ENCODE results near the gene FOXP1. TPM values are rescaled to one million over a fixed set of nuclear protein-coding genes. Genes with fewer than 3 reads are reported as not detected.

Gene FOXP1
- total RNA-seq, 1 donor from 2014 or later: 128 TPM

DNA sequence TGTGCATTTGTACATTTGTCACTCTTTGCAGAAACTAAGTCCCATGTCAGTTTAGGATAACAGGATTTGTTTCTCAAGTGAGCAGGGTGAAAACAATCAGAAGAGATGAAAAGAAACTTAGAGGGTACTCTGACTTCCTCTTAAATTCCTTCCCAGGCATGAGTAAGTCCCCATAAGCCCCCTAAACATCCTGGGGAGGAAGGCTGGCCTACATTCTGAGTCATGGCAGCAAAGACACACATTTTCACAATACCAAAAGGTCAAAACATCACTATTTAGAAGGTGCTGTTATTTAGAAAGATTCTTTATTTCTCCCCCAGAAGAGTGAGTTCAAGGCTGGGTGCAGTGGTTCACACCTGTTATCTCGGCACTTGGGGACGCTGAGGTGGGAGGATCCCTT lies 7.6 kb upstream of the FOXP1 start:
- Histone ChIP-seq H3K4me3 (no peak overlapping the region), H3K27me3 (no peaks in the 10 kb centered on the region), H3K9me3 (no peaks in the 10 kb centered on the region), H3K36me3 (no peaks in the 10 kb centered on the region), H3K27ac (no peak overlapping the region), H3K4me1 (peaks cover 4% of the 10 kb centered on the region)
- no peak for DNase-seq (ENCODE audit: extremely low spot score in 2 of 2)
- intact Hi-C loops (cut with DNase I): no loop called here
- TF ChIP-seq POLR2A (IDR thresholded peaks at IDR 0.05): no peak
- no peak for TF ChIP-seq CTCF (IDR thresholded peaks at IDR 0.05)
- TF ChIP-seq POLR2AphosphoS5 (IDR thresholded peaks at IDR 0.05; ENCODE audit: insufficient read depth in 1 of 2, low read depth in 1 of 2): no peak

DNA sequence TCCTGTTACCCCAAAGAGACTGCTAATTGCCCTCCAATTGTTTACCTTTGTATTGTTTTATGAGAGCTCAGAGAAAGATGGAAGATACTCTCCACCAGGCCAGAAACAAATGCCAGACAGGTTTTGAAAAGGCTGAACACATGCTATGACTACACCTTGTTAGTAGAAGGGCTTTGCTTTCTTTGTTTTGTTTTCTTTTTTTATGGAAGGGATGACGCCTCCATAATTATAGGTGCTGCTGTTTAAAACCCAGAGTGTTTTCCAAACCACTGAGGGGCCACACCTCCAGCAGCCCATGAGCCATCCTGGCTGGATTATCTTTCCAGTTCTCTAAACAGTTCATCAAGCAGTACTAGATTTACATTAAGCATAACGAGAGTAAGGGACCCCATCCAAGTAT lies 5.6 kb upstream of the FOXP1 start:
- intact Hi-C loops (cut with DNase I): no loop called here
- H3K9me3 ChIP-seq: no peaks in the 10 kb centered on the region
- DNase-seq (ENCODE audit: extremely low spot score in 2 of 2): no peak
- H3K4me3 ChIP-seq: no peak overlapping the region
- H3K4me1 ChIP-seq: peaks cover 15% of the 10 kb centered on the region
- TF ChIP-seq POLR2AphosphoS5 (IDR thresholded peaks at IDR 0.05; ENCODE audit: insufficient read depth in 1 of 2, low read depth in 1 of 2) (no peak), CTCF (IDR thresholded peaks at IDR 0.05) (no peak), POLR2A (IDR thresholded peaks at IDR 0.05) (no peak)
- no peaks in the 10 kb centered on the region for H3K36me3 ChIP-seq
- no peak overlapping the region for H3K27ac ChIP-seq
- no peaks in the 10 kb centered on the region for H3K27me3 ChIP-seq

DNA sequence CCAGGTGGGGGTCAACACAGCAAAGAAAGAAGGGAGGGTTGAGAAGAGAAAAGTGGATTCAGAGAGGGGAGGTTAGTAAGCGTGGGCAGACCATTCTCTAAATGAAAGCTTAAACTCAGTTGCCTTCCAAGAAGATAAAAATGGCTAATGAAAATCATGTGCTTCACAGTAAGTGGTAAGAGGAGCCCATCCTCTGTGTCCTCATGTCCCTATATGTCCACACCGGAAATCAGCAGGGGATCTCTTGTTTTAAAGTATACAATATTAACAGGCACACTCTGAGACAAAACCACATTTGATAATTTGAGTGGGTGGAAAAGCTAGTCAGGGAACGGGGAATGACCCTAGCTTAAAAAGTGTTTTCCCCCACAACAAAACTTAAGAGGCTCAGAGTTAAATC lies 4.4 kb upstream of the FOXP1 start:
- Histone ChIP-seq H3K27ac (no peak overlapping the region), H3K4me3 (no peak overlapping the region), H3K36me3 (no peaks in the 10 kb centered on the region), H3K9me3 (no peaks in the 10 kb centered on the region), H3K27me3 (no peaks in the 10 kb centered on the region), H3K4me1 (peaks cover 15% of the 10 kb centered on the region)
- no peak for TF ChIP-seq POLR2AphosphoS5 (IDR thresholded peaks at IDR 0.05; ENCODE audit: insufficient read depth in 1 of 2, low read depth in 1 of 2)
- no peak for TF ChIP-seq CTCF (IDR thresholded peaks at IDR 0.05)
- no peak for TF ChIP-seq POLR2A (IDR thresholded peaks at IDR 0.05)
- intact Hi-C loops (cut with DNase I): no loop called here
- no peak for DNase-seq (ENCODE audit: extremely low spot score in 2 of 2)

DNA sequence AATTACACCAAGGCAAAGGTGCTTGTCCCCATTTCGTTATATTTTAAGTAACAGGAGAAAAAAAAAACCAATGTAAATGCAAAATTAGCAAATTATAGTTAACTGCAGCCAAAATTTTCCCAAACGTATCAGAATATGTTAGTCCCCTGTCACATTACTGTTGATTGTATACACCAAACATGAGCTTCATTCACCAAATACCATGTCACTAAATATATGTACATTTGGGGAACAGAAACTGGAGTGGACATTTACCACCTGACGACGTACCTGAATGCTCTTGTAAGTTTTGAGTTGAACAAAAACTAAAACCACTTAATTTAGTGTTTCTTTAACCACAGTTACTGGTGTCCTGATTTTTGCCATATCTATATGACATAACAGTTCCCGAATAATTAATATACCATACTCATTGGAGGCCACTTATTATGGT lies 3.3 kb upstream of the FOXP1 start:
- intact Hi-C loops (cut with DNase I): no loop called here
- H3K9me3 ChIP-seq: no peaks in the 10 kb centered on the region
- peaks cover 15% of the 10 kb centered on the region for H3K4me1 ChIP-seq
- no peaks in the 10 kb centered on the region for H3K36me3 ChIP-seq
- DNase-seq (ENCODE audit: extremely low spot score in 2 of 2): no peak
- no peak overlapping the region for H3K27ac ChIP-seq
- TF ChIP-seq POLR2AphosphoS5 (IDR thresholded peaks at IDR 0.05; ENCODE audit: insufficient read depth in 1 of 2, low read depth in 1 of 2) (no peak), POLR2A (IDR thresholded peaks at IDR 0.05) (no peak), CTCF (IDR thresholded peaks at IDR 0.05) (no peak)
- H3K4me3 ChIP-seq: no peak overlapping the region
- H3K27me3 ChIP-seq: no peaks in the 10 kb centered on the region

GRCh38 chr3:71585887-71586809 lies 2.6 kb upstream of the FOXP1 start:
- H3K4me3 ChIP-seq: no peak overlapping the region

More at GRCh38 chr3:71585887-71586809, 2.6 kb upstream of the FOXP1 start:
- H3K27ac ChIP-seq: no peak overlapping the region
- no peaks in the 10 kb centered on the region for H3K9me3 ChIP-seq
- H3K4me1 ChIP-seq: peaks cover 15% of the 10 kb centered on the region
- H3K27me3 ChIP-seq: no peaks in the 10 kb centered on the region
- intact Hi-C loops (cut with DNase I): no loop called here
- peak in 1 of 2 donors; percentile 35 for TF ChIP-seq POLR2AphosphoS5 (IDR thresholded peaks at IDR 0.05; ENCODE audit: insufficient read depth in 1 of 2, low read depth in 1 of 2)
- no peak for TF ChIP-seq POLR2A (IDR thresholded peaks at IDR 0.05)
- peak; percentile 27 to 64 (median 63) for TF ChIP-seq CTCF (IDR thresholded peaks at IDR 0.05)
- no peaks in the 10 kb centered on the region for H3K36me3 ChIP-seq
- DNase-seq (ENCODE audit: extremely low spot score in 2 of 2): no peak
